ENCODE measurements around the gene SLC38A11. TPM values are rescaled to one million over a fixed set of nuclear protein-coding genes. Genes with fewer than 3 reads are reported as not detected.

SLC38A11 gene
- polyA plus RNA-seq, 1 experiment: 0.52 TPM

GRCh38 chr2:164891460-164891859 lies 63.9 kb downstream of the SLC38A11 start:
- no peak for TF ChIP-seq CTCF (IDR thresholded peaks at IDR 0.05; ENCODE audit: low read depth, low read length)
- Histone ChIP-seq H3K27me3 (ENCODE audit: control insufficient read depth, insufficient read depth, low read length) (no peaks in the 10 kb centered on the region), H3K9me3 (ENCODE audit: control insufficient read depth, insufficient read depth, low read length) (no peaks in the 10 kb centered on the region), H3K27ac (ENCODE audit: low read depth, low read length) (no peak overlapping the region), H3K4me3 (ENCODE audit: low read depth, low read length) (no peak overlapping the region)
- ChIA-PET CTCF (interaction anchor here (0.5 to 1.2 kb wide), 5 partner anchors 22 to 313 kb away, joined by 3 to 8 read pairs (median 6); partner anchors contain the start of genes SCN3A and SLC38A11), POLR2A (interaction anchor here (0.5 kb wide), 1 partner anchor 58 kb away, joined by 4 read pairs; no protein-coding TSS in a partner anchor)
- no peak for DNase-seq (ENCODE audit: low read depth, low spot score)

DNA sequence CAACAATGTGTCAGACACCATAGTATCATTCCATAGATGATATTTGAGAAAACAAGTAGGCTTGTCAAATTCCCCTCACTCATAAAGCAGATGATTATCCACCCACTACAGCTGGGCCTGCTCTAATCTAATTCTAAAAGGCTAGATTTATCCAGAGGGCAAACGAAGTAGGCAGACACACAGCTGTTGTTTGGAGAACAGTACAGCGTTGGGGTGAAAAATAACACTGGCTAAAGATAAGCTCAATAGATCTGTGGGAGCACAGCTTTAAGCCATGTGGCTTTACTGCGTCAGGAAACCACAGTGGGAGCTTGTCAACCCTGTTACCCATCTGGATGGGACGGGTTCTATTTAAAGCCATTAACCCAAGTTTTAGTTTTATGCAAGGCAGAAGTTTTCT lies 64.8 kb downstream of the SLC38A11 start:
- H3K27me3 ChIP-seq (ENCODE audit: control insufficient read depth, insufficient read depth, low read length): no peaks in the 10 kb centered on the region
- ChIA-PET CTCF (interaction anchor here (0.5 to 1.2 kb wide), 2 partner anchors 46 to 152 kb away, joined by 3 to 8 read pairs; no protein-coding TSS in a partner anchor), POLR2A (no interaction called here)
- H3K4me3 ChIP-seq (ENCODE audit: low read depth, low read length): no peak overlapping the region
- TF ChIP-seq CTCF (IDR thresholded peaks at IDR 0.05; ENCODE audit: low read depth, low read length): no peak
- no peak overlapping the region for H3K27ac ChIP-seq (ENCODE audit: low read depth, low read length)
- DNase-seq (ENCODE audit: low read depth, low spot score): no peak
- H3K9me3 ChIP-seq (ENCODE audit: control insufficient read depth, insufficient read depth, low read length): no peaks in the 10 kb centered on the region

DNA sequence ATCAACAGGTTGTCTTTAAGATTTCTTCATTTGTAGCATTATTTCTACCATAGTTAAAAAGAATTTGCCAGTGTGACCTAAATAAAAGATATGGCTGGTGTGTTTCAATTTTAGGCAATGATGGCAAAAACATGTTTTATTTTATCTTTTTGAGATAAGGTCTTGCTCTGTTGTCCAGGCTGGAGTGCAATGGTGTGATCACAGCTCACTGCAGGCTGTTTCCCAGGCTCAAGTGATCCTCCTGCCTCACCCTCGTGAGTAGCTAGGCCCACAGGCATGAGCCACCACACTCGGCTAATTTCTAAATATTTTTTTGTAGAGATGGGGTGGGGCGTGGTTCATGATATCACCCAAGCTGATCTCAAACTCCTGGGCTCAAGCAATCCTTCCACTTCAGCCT lies 66.7 kb downstream of the SLC38A11 start:
- POLR2A ChIA-PET: no interaction called here
- Histone ChIP-seq H3K27me3 (ENCODE audit: control insufficient read depth, insufficient read depth, low read length) (no peaks in the 10 kb centered on the region), H3K27ac (ENCODE audit: low read depth, low read length) (no peak overlapping the region), H3K4me3 (ENCODE audit: low read depth, low read length) (no peak overlapping the region), H3K9me3 (ENCODE audit: control insufficient read depth, insufficient read depth, low read length) (no peaks in the 10 kb centered on the region)
- no peak for TF ChIP-seq CTCF (IDR thresholded peaks at IDR 0.05; ENCODE audit: low read depth, low read length)
- CTCF ChIA-PET: interaction anchor here (2.2 kb wide), 1 partner anchor 315 kb away, joined by 8 read pairs; the partner anchor contains the start of gene SCN3A
- no peak for DNase-seq (ENCODE audit: low read depth, low spot score)

GRCh38 chr2:164887434-164888144 lies 67.7 kb downstream of the SLC38A11 start:
- H3K27me3 ChIP-seq (ENCODE audit: control insufficient read depth, insufficient read depth, low read length): no peaks in the 10 kb centered on the region
- CTCF ChIA-PET: interaction anchor here (2.2 kb wide), 1 partner anchor 316 kb away, joined by 8 read pairs; the partner anchor contains the start of gene SCN3A
- POLR2A ChIA-PET: no interaction called here
- DNase-seq (ENCODE audit: low read depth, low spot score): no peak
- no peak overlapping the region for H3K4me3 ChIP-seq (ENCODE audit: low read depth, low read length)
- TF ChIP-seq CTCF (IDR thresholded peaks at IDR 0.05; ENCODE audit: low read depth, low read length): no peak
- H3K27ac ChIP-seq (ENCODE audit: low read depth, low read length): no peak overlapping the region
- H3K9me3 ChIP-seq (ENCODE audit: control insufficient read depth, insufficient read depth, low read length): no peaks in the 10 kb centered on the region

GRCh38 chr2:164882276-164882675 lies 73.0 kb downstream of the SLC38A11 start:
- Histone ChIP-seq H3K27me3 (ENCODE audit: control insufficient read depth, insufficient read depth, low read length) (no peaks in the 10 kb centered on the region), H3K27ac (ENCODE audit: low read depth, low read length) (no peak overlapping the region), H3K4me3 (ENCODE audit: low read depth, low read length) (no peak overlapping the region), H3K9me3 (ENCODE audit: control insufficient read depth, insufficient read depth, low read length) (no peaks in the 10 kb centered on the region)
- ChIA-PET CTCF (interaction anchor here (1.4 to 2.3 kb wide), 2 partner anchors 40 to 54 kb away, joined by 3 to 10 read pairs; partner anchors contain the start of gene COBLL1), POLR2A (no interaction called here)
- no peak for TF ChIP-seq CTCF (IDR thresholded peaks at IDR 0.05; ENCODE audit: low read depth, low read length)
- DNase-seq (ENCODE audit: low read depth, low spot score): no peak
